GM19035 (cell line): ENCODE results near the gene GOLGA6A.

Source experiments
- ATAC-seq: cut with Tn5 transposase; IDR thresholded peaks from one replicate; pipeline ENCODE4 v1.9.1; 2021; ENCODE audit not compliant: unreplicated experiment

GOLGA6A gene

GRCh38 chr15:74037171-74038117, 44.9 kb downstream of the GOLGA6A start:
- no peak for ATAC-seq

DNA sequence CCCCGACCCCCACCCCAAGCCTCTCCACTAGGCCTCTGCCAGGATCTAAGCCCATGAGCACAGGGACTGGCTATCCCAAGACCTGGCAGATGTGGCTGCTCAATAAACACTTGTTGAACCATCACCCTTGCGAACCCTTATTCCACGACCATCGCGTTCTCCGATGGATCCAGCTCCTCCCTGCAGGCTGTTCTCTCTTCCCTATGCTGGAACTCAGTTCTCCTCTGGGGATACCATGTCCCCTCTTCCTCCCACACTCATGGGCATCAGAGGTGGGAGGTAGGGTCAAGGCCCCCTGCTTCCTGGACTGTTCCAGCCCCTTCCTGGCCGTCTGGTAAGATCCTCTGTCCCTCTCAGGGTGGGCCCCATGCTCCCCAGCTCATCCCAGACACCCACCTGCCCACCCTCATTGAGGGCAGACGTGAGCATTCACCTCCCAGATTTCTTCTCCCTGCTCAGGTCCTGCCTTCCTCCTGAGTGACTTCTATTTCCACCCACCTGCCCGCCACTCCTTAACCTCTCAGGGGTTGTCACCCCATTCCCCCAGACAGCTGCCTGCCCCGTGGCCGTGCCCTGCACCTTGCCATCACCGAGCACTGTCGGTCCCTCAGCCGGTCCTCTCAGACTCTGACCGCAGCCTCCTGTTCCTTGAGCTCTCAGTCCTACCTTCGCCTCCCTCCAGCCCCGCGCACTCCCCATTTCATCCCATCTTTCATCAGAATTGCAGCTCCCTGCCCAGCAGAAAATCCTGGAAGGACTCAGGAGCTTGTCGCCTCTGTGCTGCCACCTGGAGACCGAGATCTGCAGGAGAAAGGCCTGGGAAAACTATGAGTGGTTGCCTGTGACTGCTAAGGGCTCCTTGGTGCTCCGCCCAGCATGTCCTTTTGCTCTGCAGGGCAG, 45.8 kb downstream of the GOLGA6A start:
- no peak for ATAC-seq

- ATAC-seq = no peak
These were observed 47.0 kb downstream of the GOLGA6A start for GRCh38 chr15:74035121-74036017.

DNA sequence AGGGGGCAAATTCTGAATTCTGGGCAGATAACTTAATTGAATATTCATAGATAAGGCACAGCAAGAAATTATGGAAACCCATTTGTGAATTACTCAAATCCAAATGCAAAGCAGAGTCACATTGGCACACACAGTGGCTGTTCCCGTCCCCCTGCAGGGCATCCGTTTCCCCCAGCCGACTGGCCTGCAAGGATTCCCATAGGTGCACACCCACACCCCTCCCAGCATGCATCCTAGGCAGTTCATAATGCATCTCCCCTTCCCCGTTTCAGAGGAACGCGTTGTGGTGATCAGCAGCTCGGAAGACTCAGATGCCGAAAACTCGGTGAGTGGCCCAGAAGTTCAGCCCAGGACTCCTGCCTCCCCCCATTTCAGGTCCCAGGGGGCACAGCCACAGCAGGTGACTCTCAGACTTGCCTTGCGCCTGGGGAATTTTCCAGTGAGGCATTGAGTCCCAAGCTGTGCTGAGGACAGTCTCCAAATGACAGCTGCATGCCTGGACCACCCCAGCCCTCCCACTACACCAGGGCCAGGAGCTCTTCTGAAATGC, 48.1 kb downstream of the GOLGA6A start:
- no peak for ATAC-seq

GRCh38 chr15:74032606-74033561, 49.5 kb downstream of the GOLGA6A start:
- no peak for ATAC-seq

DNA sequence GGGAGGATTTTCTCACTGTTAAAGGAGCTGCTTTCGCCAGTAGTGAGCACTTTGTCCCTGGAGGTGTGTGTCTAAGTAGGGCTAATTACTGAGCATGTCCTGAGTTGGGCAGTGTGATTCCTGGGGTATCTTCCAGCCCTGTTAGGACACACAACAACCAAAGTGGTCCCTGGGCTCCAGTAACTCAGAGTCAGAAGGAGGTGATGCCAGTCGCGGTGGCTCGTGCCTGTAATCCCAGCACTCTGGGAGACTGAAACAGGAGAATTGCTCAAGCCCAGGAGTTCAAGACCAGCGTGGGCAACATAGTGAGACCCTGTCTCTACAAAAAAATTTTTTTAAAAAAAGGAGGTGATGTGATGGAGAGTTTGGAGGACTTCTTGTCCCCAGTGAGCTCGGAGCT, 50.3 kb downstream of the GOLGA6A start:
- no peak for ATAC-seq

DNA sequence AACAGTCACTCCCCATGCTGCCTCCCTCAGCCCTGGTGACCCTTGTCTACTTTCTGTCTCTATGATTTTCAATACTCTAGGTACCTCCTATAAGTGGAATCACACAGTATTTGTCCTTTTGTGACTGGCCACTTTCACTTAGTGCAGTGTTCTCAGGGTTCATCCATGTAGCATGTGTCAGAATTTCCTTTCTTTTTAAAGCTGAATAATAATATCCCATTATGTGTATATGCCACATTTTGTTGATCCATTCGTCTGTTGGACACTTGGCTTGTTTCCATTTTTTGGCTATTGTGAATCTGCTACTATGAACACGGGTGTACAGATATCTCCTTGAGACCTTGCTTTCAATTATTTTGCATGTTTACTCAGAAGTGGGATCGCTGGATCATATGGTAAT, 53.7 kb downstream of the GOLGA6A start:
- no peak for ATAC-seq

GRCh38 chr15:74027688-74028087, 54.7 kb downstream of the GOLGA6A start:
- no peak for ATAC-seq

- no peak for ATAC-seq
These were observed 56.9 kb downstream of the GOLGA6A start for GRCh38 chr15:74025436-74025835.

DNA sequence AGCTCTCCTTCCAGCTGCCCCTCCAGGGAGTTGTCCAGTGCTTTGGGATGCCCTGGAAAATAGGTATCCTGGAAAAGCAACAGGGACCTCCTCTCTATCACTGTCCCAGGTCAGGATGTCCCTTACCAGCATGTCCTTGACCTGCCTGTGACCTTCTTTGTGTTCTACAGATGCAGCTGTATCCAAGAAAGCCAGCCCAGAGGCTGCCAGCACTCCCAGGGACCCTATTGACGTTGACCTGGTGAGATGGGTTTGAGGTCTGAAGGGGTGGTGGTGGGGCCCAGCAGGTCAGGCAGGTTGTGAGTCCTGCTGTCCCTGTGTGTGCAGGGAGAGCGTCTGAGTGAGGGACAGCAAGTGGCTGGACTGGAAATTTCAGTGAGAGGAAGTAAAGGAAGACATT, 57.7 kb downstream of the GOLGA6A start:
- ATAC-seq = no peak

- ATAC-seq = no peak
These were observed 59.5 kb downstream of the GOLGA6A start for GRCh38 chr15:74022706-74023470.
